Measurements from ENCODE around the gene EXD1.

- TF ChIP-seq CTCF (conservative IDR thresholded peaks at IDR 0.05; ENCODE audit: low read depth, low read length) = no peak
- no peak for TF ChIP-seq EZH2 (IDR thresholded peaks at IDR 0.05; ENCODE audit: borderline replicate concordance, low read depth, low read length, poor library complexity, severe bottlenecking)
Measured at GRCh38 chr15:41259546-41260189, 29.1 kb upstream of the EXD1 start.

Data from A673 (cell line).